ENCODE measurements around the gene MTFR1L. TPM values are rescaled to one million over a fixed set of nuclear protein-coding genes. Genes with fewer than 3 reads are reported as not detected.
A peak's percentile ranks its signal among the peaks of the same experiment; 100 is the strongest.

Gene MTFR1L
- total RNA-seq, 8 experiments from 2014 or later, result 58.3 to 92.1 (median 66.7) TPM

DNA sequence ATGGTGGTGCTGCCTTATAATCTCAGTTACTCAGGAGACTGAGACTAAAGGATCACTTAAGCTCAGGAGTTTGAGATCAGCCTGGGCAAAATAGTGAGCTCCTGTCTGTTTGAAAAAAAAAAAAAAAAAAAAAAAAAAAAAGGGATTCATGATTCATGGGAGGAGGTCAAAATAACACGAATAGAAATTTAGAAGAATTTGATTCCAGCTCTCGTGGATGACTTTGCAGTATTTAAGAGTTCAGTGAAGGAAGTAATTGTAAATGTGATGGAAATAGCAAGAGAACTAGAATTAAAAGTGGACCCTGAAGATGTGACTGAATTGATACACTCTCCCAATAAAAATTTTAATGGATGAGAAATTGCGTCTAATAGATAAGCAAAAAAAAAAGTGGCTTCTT, 23.7 kb downstream of the MTFR1L start:
- in situ Hi-C loops (cut with MboI; ENCODE audit: low pct_unique_long_range_greater_than_20kb in 2 of 9, low sequenced_read_pairs in 9 of 9, unreplicated experiment in 9 of 9), result no loop called here
- Histone ChIP-seq H3K4me1 (replicated peaks in 1 of 2) (no peaks in the 10 kb centered on the region), H3K4me3 (no peak overlapping the region), H3K27ac (no peak overlapping the region)
- 50 to 100% (median 77%) methylated on average over 3 of the region's 3 CpGs for WGBS, 10 experiments
- no peak for ATAC-seq (replicated peaks in 6 of 8)

DNA sequence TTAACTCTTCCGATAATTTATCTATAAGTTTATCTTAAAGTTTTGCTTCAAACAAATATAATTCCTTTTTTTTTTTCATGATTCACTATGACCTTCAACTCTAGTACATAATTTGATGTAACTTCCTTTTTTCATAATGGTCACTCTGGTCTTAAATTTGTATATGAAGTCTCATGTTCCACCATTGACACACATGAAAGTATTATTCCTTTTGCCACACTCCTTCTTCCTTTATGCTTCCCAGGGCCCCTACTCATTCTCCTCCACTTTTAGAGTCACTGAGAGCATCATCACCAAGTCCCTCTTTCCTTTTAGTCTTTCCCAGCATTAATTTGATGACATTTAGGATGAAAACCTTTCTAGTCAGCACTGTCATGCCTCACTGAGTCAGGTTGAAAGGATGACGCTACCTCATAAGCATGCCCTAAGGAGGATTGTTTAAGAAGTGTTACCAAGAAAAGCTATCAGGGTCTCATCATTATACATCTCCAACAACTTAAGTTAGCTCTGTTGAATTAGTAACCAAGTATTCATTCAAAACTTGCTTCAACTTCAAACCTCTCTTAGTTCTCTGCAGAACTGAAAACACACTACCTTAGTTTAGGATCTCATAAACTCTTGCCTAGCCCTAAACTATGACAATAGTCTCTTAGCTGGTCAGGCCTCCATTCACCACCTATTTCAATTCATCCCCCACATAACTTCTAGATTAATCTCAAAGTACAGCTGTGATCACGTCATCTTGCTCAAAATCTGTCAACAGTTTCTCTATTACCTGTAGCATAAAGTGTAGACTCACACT, 25.0 kb downstream of the MTFR1L start:
- Histone ChIP-seq H3K27ac (no peak overlapping the region), H3K4me3 (no peak overlapping the region), H3K4me1 (replicated peaks in 1 of 2) (no peaks in the 10 kb centered on the region)
- no peak for ATAC-seq (replicated peaks in 6 of 8)
- in situ Hi-C loops (cut with MboI; ENCODE audit: low pct_unique_long_range_greater_than_20kb in 2 of 9, low sequenced_read_pairs in 9 of 9, unreplicated experiment in 9 of 9), result no loop called here
- 80 to 100% (median 95%) methylated on average over 1 to 3 of the region's 3 CpGs for WGBS, 10 experiments

DNA sequence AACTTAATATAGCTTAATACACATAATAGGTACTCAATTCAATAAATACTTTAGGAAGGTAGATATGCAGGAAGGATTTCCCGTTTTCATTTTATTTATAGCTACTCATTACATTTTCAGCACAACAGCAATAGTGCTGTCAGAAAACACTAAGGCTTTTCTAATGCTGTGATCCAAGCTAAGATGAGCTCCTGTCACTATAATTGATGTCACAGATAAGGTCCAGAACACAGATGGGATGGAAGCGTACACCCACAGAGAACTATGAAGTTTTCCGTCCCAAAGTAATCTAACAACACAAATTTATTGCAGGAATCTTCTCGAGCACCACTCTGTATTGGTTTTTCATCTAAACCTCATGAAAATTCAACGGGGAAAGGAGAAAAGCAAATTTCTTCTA, 25.9 kb downstream of the MTFR1L start:
- Histone ChIP-seq H3K27ac (no peak overlapping the region), H3K4me1 (replicated peaks in 1 of 2) (no peaks in the 10 kb centered on the region), H3K4me3 (no peak overlapping the region)
- in situ Hi-C loops (cut with MboI; ENCODE audit: low pct_unique_long_range_greater_than_20kb in 2 of 9, low sequenced_read_pairs in 9 of 9, unreplicated experiment in 9 of 9), result no loop called here
- WGBS, 10 experiments, result 20 to 95% (median 81%) methylated on average over 2 to 5 of the region's 5 CpGs
- ATAC-seq (replicated peaks in 6 of 8), result no peak

DNA sequence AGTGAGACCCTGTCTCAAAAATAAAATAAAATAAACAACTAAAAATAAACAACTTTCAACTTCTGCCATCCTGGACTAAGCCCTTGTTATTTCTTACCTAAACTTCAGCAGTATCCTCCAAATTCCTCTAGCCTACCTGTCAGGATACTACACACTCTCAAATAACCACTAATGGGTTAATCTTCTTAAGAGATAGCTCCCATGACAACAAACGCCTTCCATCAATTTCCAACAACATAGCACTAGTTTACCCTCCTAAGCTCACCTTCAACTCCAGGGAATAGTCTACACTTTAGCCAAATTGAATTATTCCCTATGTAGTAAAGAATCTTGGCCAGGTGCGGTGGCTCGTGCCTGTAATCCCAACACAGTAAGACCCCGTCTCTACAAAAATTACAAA, 28.2 kb downstream of the MTFR1L start:
- no peaks in the 10 kb centered on the region for H3K4me1 ChIP-seq (replicated peaks in 1 of 2)
- no peak overlapping the region for H3K27ac ChIP-seq
- ATAC-seq (replicated peaks in 6 of 8), result no peak
- in situ Hi-C loops (cut with MboI; ENCODE audit: low pct_unique_long_range_greater_than_20kb in 2 of 9, low sequenced_read_pairs in 9 of 9, unreplicated experiment in 9 of 9), result no loop called here
- 67 to 93% (median 86%) methylated on average over 1 to 4 of the region's 4 CpGs; no CpG with 5 or more reads in 4 of the 10 experiments for WGBS, 10 experiments
- H3K4me3 ChIP-seq, result no peak overlapping the region

DNA sequence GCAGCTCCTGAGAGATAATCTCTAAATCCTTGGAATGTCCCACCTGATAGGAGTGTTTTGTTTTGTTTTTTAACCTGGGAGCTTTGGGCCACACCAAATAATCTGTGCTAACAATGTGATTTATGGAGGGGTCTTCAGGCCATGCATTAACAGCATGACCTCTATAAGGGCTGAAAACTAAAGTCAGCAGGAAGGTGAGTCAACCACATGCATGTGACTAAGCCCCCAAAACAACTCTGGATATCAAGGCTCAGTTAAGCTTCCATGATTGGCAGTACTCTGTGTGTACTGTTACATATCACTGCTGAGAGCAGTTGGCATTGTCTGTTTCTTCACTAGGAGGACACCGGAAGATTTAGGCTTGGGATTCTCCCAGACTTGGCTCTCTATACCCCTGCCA, 28.8 kb downstream of the MTFR1L start:
- Histone ChIP-seq H3K4me3 (no peak overlapping the region), H3K4me1 (replicated peaks in 1 of 2) (no peaks in the 10 kb centered on the region), H3K27ac (no peak overlapping the region)
- no peak for ATAC-seq (replicated peaks in 6 of 8)
- in situ Hi-C loops (cut with MboI; ENCODE audit: low pct_unique_long_range_greater_than_20kb in 2 of 9, low sequenced_read_pairs in 9 of 9, unreplicated experiment in 9 of 9), result no loop called here
- 25 to 100% (median 69%) methylated on average over 1 of the region's 1 CpG; no CpG with 5 or more reads in 4 of the 10 experiments for WGBS, 10 experiments

DNA sequence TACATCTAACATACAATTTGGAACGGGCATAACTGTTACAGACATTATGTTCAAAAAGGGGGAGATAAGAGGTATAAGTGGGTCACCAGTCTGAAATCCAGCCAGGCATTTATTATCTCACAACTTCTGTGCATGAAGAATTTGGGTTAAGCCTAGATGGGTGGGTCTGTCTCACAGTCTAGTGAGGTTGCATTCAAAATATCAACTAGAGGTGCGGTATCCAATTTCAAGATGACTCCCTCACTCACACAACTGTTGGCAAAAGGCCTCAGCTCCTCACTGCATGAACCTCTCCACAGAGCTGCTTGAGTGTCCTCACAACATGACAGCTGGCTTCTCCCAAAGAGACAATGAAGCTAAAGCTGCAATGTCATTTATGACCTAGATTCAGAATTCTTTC, 34.8 kb downstream of the MTFR1L start:
- 69 to 95% (median 90%) methylated on average over 1 to 2 of the region's 2 CpGs; no CpG with 5 or more reads in 3 of the 10 experiments for WGBS, 10 experiments
- H3K4me1 ChIP-seq (replicated peaks in 1 of 2), result peaks cover 0 to 5% of the 10 kb centered on the region in 2 donors
- H3K4me3 ChIP-seq, result no peak overlapping the region
- ATAC-seq (replicated peaks in 6 of 8), result peak in 3 of 8 experiments; percentile 8 to 22 (median 12)
- H3K27ac ChIP-seq, result no peak overlapping the region
- in situ Hi-C loops (cut with MboI; ENCODE audit: low pct_unique_long_range_greater_than_20kb in 2 of 9, low sequenced_read_pairs in 9 of 9, unreplicated experiment in 9 of 9), result no loop called here

DNA sequence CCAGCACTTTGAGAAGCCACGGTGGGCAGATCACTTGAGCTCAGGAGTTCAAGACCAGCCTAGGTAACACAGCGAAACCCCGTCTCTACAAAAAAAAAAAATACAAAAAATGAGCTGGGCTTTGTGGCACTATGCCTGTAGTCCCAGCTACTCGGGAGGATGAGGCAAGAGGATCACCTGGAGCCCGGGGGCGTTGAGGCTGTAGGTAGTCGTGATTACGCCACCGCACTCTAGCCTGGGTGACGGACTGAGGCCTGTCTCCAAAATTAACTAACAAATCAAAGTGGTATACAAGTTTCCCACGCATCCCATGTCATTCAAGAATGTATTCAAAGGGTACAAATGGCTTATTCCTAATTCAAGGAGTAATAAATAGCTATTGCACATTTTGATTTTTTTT, 37.1 kb downstream of the MTFR1L start:
- Histone ChIP-seq H3K4me1 (replicated peaks in 1 of 2) (peaks cover 0 to 5% of the 10 kb centered on the region in 2 donors), H3K4me3 (no peak overlapping the region), H3K27ac (no peak overlapping the region)
- 79 to 100% (median 91%) methylated on average over 1 to 11 of the region's 11 CpGs; no CpG with 5 or more reads in 1 of the 10 experiments for WGBS, 10 experiments
- in situ Hi-C loops (cut with MboI; ENCODE audit: low pct_unique_long_range_greater_than_20kb in 2 of 9, low sequenced_read_pairs in 9 of 9, unreplicated experiment in 9 of 9), result no loop called here
- no peak for ATAC-seq (replicated peaks in 6 of 8)

DNA sequence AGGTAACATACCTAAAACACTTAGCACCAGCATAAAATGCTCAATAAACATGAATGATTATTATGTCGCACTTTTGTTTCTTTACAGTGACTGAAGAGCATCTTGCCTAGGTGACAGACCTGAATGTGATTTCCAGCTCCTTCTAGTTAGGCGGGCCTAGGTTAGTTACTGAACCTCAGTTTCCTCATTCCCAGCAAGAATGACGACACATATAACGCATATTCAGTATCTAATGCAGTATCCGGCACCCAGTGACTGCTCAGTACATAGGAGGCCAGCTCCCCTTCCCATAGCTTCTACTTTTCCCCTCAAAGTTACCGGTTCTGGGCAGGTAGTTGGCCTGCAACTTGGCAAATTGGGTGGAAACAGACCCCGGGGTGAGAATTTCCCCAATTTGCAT, 38.7 kb downstream of the MTFR1L start:
- H3K27ac ChIP-seq, result no peak overlapping the region
- ATAC-seq (replicated peaks in 6 of 8), result no peak
- in situ Hi-C loops (cut with MboI; ENCODE audit: low pct_unique_long_range_greater_than_20kb in 2 of 9, low sequenced_read_pairs in 9 of 9, unreplicated experiment in 9 of 9), result no loop called here
- H3K4me3 ChIP-seq, result peak overlapping the region in 4 of 5 donors; percentile 37 to 50 (median 46)
- 29 to 100% (median 60%) methylated on average over 1 to 7 of the region's 7 CpGs; no CpG with 5 or more reads in 2 of the 10 experiments for WGBS, 10 experiments
- peaks cover 0 to 7% of the 10 kb centered on the region in 2 donors for H3K4me1 ChIP-seq (replicated peaks in 1 of 2)

DNA sequence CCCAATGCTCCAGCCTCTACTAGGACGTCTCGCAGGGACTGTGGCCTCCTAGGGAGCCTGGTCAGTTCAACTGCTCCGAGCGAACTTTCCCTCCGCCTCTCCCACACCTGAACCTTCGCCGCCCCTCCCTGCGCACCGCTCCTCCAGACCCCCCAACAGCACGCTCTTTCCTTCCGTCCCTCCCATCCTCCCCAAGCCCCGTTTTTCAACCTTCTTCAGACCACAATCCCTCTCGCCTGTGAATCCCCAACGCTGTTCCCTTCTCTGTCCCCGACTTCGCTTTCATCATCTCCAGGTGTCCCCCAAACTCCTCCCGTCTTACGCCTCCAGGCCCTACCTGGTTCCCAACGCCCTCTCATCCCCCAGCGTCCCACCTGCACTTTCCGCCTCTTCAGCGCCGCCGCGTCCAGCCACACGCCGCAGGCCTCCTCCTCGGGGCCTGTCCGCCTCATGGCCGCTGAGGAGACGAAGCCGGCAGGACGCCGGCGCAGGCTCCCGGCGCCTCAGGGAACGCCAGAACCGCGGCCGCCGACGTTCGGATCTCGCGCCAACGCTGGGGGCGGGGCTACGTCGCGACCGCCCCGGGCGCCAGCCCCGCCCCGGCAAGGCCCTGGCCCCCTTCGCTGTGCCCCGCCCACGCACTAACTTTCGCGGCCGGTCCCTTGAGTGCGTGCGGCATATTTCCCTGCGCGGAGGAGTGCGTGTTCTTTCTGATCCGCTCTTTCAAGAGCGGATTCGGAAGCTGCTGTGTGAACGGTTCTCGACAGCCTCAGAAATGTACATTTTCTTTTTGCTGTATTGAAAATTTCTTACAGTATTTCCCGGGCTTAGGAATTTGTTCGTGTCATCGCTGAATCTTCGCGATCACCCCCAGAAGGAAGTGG, 39.4 kb downstream of the MTFR1L start, which contains the start of gene AUNIP:
Gene AUNIP (minus strand): TSS at position 552 of the 884 bp plus-strand sequence. CDS start 100 bp downstream, at position 452.
- 0 to 4% (median 0%) methylated on average over 2 to 29 of the region's 77 CpGs; no CpG with 5 or more reads in 1 of the 10 experiments for WGBS, 10 experiments
- in situ Hi-C loops (cut with MboI; ENCODE audit: low pct_unique_long_range_greater_than_20kb in 2 of 9, low sequenced_read_pairs in 9 of 9, unreplicated experiment in 9 of 9), result no loop called here
- Histone ChIP-seq H3K4me1 (replicated peaks in 1 of 2) (peaks cover 0 to 7% of the 10 kb centered on the region in 2 donors), H3K4me3 (peak within 1 kb of the TSS; percentile 34 to 50 (median 46)), H3K27ac (no peak within 1 kb of the TSS)
- ATAC-seq (replicated peaks in 6 of 8), result peak; percentile 81 to 95 (median 92)

DNA sequence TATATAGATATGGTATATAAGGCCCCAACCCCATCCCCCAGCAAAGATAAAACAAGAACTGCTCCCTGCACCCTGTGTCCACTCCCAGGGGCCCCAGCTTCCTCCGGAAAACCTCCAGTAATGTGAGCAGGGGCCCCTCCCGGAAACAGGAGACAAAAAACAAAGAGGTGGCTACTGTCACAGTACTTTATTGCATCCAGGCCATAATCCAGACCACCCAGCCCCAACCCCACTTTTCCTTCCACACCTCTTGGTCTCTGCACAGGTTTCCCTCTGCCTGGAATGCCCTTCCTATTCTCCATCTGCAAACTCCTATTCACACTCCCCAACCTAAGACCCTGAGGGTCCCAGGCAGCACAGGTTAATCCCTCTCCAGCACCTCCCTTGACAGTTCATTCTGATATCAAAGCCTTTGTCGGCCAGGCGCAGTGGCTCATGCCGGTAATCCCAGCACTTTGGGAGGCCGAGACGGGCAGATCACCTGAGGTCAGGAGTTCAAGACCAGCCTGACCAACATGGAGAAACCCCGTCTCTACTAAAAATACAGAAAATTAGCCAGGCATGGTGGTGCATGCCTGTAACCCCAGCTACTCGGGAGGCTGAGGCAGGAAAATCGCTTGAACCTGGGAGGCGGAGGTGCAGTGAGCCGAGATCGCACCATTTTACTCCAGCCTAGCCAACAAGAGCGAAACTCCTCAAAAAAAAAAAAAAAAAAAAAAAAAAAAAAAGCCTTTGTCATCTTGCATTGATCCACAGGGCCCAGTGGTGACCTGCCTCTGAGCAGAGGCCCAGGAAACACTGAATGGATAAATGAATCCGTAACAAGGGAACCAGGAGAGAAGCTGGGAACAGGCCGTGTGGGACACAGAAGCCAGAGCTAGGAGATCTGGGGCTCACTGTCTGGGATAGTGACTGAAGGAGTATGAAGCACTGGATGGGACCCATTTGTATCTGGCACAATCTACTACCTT, 41.8 kb downstream of the MTFR1L start:
- Histone ChIP-seq H3K4me1 (replicated peaks in 1 of 2) (peaks cover 0 to 7% of the 10 kb centered on the region in 2 donors), H3K27ac (no peak overlapping the region), H3K4me3 (no peak overlapping the region)
- no peak for ATAC-seq (replicated peaks in 6 of 8)
- in situ Hi-C loops (cut with MboI; ENCODE audit: low pct_unique_long_range_greater_than_20kb in 2 of 9, low sequenced_read_pairs in 9 of 9, unreplicated experiment in 9 of 9), result no loop called here
- 17 to 93% (median 72%) methylated on average over 1 to 15 of the region's 16 CpGs for WGBS, 10 experiments

DNA sequence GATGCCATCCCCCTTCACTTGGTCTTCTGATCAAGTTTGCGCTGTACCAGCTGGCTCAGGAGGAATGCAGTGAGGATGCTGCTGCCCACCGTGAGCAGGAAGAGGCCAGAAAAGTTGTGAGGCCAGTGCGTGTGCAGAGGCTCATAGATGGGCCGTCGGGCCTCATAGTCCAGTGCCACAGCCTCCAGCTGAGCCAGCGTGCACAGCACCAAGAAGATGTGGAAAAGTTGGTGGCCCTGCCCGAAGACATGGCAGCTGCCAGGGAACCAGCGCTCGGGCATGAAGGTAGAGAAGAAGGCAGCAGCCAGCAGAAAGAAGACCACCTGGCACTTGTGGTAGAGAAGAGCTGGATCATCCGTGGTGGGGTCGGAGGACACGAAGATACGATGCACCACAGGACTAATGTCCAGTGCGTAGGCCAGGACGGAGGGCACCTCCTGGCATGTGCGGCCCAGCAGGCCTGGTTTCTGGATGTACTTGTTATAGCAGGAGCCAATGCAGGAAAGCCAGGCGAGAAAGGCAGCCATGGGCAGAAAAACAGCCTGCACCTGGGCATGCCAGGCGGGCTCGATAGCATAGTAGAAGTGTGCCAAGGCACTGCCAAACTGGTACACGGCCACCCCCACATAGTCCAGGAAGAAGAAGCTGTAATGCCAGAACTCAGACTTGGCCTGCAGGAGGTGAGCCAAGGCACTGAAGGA, 43.2 kb downstream of the MTFR1L start:
- WGBS, 10 experiments, result 84 to 99% (median 95%) methylated on average over 7 to 16 of the region's 20 CpGs; no CpG with 5 or more reads in 4 of the 10 experiments
- no peak overlapping the region for H3K27ac ChIP-seq
- no peak overlapping the region for H3K4me3 ChIP-seq
- ATAC-seq (replicated peaks in 6 of 8), result no peak
- in situ Hi-C loops (cut with MboI; ENCODE audit: low pct_unique_long_range_greater_than_20kb in 2 of 9, low sequenced_read_pairs in 9 of 9, unreplicated experiment in 9 of 9), result no loop called here
- peaks cover 0 to 10% of the 10 kb centered on the region in 2 donors for H3K4me1 ChIP-seq (replicated peaks in 1 of 2)
